Middle frontal gyrus (tissue), 1 donor: Measurements from ENCODE around the gene AR.
"Not testable (repeated sequence)": the region's sequence is repeated elsewhere in the genome, so short reads cannot be mapped to it uniquely, and the experiment has no call there.

ENCODE experiments used
- DNase-seq: peaks from one replicate; pipeline ENCODE4 v3.0.0-alpha.2; 2015; ENCODE audit warnings: low spot score; ENCODE audit errors: extremely low spot score

Gene AR

GRCh38 chrX:67636532-67636931 lies 92.7 kb downstream of the AR start:
- DNase-seq: no peak

DNA sequence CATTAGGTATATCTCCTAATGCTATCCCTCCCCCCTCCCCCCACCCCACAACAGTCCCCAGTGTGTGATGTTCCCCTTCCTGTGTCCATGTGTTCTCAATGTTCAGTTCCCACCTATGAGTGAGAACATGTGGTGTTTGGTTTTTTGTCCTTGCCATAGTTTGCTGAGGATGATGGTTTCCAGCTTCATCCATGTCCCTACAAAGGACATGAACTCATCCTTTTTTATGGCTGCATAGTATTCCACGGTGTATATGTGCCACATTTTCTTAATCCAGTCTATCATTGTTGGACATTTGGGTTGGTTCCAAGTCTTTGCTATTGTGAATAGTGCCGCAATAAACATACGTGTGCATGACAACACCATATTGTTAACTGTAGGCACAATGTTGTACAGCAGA lies 93.5 kb downstream of the AR start:
- DNase-seq: not testable (repeated sequence)

GRCh38 chrX:67648361-67648760 lies 104.5 kb downstream of the AR start:
- no peak for DNase-seq

- DNase-seq: no peak
These were observed 107.8 kb downstream of the AR start for GRCh38 chrX:67651437-67652142.

- no peak for DNase-seq
These were observed 108.7 kb downstream of the AR start for GRCh38 chrX:67652543-67652942.

DNA sequence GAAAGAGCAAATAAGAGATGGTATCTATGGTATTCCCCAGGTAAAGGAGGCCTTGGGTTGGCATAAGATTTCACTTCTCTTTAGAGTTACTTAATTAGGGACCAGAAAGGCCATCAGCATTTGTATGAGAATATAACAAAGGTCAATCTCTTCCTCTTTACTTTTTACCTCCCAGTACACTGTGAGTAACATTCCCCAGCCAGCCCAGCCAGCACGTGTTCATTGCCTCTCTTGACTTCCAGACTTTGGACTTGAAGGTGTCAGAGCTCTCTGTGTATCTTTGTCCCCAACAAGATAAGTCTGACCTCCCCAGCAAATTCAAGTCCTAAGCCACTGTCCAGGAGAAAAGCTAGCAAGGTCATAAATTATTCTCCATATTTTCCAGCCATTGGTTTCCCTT lies 110.5 kb downstream of the AR start:
- no peak for DNase-seq

DNA sequence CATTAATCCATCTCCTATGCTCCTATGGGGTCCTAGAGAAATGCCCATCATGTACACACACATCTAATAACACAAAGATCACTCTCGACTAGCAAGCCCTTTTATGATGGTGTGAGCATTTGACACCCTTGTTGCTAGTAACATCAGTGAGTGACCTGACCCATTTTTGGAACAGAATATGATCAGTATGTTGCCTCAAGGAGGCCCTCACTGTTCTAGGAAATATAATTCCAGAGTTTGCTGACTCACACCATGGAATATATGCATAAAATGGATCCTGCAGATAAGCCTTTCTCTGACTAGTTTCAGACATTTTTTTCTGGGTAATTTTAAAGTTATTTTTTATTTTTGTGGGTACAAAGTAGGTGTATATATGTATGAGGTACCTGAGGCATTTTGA lies 121.8 kb downstream of the AR start:
- no peak for DNase-seq

DNA sequence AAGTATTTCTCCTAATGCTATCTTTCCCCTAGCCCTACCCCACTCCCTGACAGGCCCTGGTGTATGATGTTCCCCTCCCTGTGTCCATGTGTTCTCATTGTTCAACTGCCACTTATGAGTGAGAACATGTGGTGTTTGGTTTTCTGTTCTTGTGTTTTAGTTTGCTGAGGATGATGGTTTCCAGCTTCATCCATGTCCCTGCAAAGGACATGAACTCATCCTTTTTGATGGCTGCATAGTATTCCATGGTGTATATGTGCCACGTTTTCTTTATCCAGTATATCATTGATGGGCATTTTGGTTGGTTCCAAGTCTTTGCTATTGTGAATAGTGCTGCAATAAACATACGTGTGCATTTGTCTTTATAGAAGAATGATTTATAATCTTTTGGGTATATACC lies 126.9 kb downstream of the AR start:
- DNase-seq: not testable (repeated sequence)

GRCh38 chrX:67673741-67674274 lies 130.0 kb downstream of the AR start:
- DNase-seq: no peak

GRCh38 chrX:67674741-67675140 lies 130.9 kb downstream of the AR start:
- DNase-seq: no peak

- DNase-seq: no peak
These were observed 140.3 kb downstream of the AR start for GRCh38 chrX:67684136-67684535.

- no peak for DNase-seq
These were observed 148.4 kb downstream of the AR start for GRCh38 chrX:67692246-67692645.

GRCh38 chrX:67693928-67694327 lies 150.1 kb downstream of the AR start:
- no peak for DNase-seq

GRCh38 chrX:67697452-67697851 lies 153.6 kb downstream of the AR start:
- DNase-seq: no peak

- no peak for DNase-seq
These were observed 156.8 kb downstream of the AR start for GRCh38 chrX:67700602-67701001.

DNA sequence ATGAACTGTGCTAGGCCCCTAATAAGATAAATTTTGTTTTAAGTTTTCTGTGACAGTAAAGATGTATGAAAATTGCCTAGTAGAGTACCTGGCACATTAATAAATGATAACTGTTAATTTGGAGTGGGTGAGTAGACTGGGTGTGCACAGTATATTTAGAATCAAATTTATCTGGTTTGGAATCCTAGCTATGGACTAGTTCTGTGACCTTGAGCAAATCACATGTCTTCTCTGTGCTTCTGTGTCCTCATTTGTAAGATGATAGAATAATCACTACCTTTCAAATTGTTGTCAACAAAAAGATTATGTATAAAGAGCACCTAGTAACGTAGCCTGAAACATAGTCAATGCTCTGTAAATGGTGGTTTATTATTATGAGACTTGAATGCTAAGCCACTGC lies 170.2 kb downstream of the AR start:
- DNase-seq: no peak

- DNase-seq: no peak
These were observed 173.8 kb downstream of the AR start for GRCh38 chrX:67717571-67717970.

GRCh38 chrX:67718926-67719325 lies 175.1 kb downstream of the AR start:
- DNase-seq: no peak

DNA sequence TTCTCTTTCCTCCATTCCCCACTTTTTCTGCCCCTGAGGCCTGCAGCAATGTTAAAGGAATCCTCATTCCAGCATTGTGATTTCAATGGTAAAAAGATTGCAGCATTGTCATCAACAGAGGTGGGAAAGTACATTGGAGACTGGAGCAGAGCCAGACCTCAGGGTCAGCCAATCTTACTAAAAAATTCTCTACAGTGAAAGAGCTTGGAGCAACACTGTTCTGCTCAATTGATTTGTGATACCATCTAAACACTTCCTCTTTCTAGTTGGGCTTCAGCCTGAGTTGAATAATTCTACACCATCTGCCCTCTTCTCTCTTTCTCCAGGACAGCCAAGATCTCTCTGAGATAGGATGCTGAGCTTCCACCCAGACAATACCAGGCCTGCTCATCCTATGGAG lies 176.5 kb downstream of the AR start:
- DNase-seq: no peak

- DNase-seq: no peak
These were observed 177.5 kb downstream of the AR start for GRCh38 chrX:67721321-67721720.

DNA sequence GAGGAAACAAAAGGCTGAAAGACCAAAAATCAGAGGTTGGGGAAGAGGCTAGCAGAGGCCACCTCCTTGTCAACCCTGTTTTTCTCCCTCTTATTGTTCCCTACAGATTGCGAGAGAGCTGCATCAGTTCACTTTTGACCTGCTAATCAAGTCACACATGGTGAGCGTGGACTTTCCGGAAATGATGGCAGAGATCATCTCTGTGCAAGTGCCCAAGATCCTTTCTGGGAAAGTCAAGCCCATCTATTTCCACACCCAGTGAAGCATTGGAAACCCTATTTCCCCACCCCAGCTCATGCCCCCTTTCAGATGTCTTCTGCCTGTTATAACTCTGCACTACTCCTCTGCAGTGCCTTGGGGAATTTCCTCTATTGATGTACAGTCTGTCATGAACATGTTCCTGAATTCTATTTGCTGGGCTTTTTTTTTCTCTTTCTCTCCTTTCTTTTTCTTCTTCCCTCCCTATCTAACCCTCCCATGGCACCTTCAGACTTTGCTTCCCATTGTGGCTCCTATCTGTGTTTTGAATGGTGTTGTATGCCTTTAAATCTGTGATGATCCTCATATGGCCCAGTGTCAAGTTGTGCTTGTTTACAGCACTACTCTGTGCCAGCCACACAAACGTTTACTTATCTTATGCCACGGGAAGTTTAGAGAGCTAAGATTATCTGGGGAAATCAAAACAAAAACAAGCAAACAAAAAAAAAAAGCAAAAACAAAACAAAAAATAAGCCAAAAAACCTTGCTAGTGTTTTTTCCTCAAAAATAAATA lies 179.9 kb downstream of the AR start:
- no peak for DNase-seq

DNA sequence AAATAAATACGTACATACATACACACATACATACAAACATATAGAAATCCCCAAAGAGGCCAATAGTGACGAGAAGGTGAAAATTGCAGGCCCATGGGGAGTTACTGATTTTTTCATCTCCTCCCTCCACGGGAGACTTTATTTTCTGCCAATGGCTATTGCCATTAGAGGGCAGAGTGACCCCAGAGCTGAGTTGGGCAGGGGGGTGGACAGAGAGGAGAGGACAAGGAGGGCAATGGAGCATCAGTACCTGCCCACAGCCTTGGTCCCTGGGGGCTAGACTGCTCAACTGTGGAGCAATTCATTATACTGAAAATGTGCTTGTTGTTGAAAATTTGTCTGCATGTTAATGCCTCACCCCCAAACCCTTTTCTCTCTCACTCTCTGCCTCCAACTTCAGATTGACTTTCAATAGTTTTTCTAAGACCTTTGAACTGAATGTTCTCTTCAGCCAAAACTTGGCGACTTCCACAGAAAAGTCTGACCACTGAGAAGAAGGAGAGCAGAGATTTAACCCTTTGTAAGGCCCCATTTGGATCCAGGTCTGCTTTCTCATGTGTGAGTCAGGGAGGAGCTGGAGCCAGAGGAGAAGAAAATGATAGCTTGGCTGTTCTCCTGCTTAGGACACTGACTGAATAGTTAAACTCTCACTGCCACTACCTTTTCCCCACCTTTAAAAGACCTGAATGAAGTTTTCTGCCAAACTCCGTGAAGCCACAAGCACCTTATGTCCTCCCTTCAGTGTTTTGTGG lies 180.7 kb downstream of the AR start:
- DNase-seq: no peak
